H1 (cell line): Measurements from ENCODE around the gene ZNF70. TPM values are rescaled to one million over a fixed set of nuclear protein-coding genes. Genes with fewer than 3 reads are reported as not detected.

ENCODE experiments used
- CTCF ChIA-PET: fragments of 300-600 bp; sonication (Branson Sonifier 250); formaldehyde crosslinking; loops from one replicate; lab custom pipeline; 2021; ENCODE audit not compliant: partially characterized antibody; lab: Charles Lee
- POLR2A ChIA-PET: fragments of 300-600 bp; sonication (Branson Sonifier 250); formaldehyde crosslinking; loops from one replicate; lab custom pipeline; 2021; ENCODE audit warnings: inconsistent platforms; ENCODE audit not compliant: partially characterized antibody; lab: Charles Lee
- DNase-seq, 2 experiments: peaks; one replicate each; pipeline versions ENCODE4 v3.0.0 to v3.0.0-alpha.2; 2010 to 2022; ENCODE audit warnings: low spot score in 2 of 2, low read depth in 1 of 2, mixed read lengths in 1 of 2
- FAIRE-seq: peaks from 2 replicates; lab custom pipeline; 2011; peaks lifted over from hg19 to GRCh38; lab: Jason Lieb, UNC
- H2AFZ ChIP-seq: 2 replicates; pipeline ENCODE4 v1.8.1; 2012; ENCODE audit warnings: low read length, inconsistent platforms
- H2AK5ac ChIP-seq: 2 replicates; pipeline ENCODE4 v1.6.1; 2013; ENCODE audit warnings: low read depth, low read length
- H2BK120ac ChIP-seq: replicated peaks from 2 replicates; pipeline ENCODE3; 2013; ENCODE audit warnings: low read depth, low read length, inconsistent platforms
- H2BK12ac ChIP-seq: 2 replicates; pipeline ENCODE4 v1.6.1; 2013; ENCODE audit warnings: low read depth, low read length
- H2BK15ac ChIP-seq: 2 replicates; pipeline ENCODE4 v1.6.1; 2013; ENCODE audit warnings: low read length
- H2BK20ac ChIP-seq: 2 replicates; pipeline ENCODE4 v1.6.1; 2013; ENCODE audit warnings: low read length
- H2BK5ac ChIP-seq: 2 replicates; pipeline ENCODE4 v1.6.1; 2013; ENCODE audit warnings: low read depth, low read length
- H3K14ac ChIP-seq: 2 replicates; pipeline ENCODE4 v1.6.1; 2013; ENCODE audit warnings: inconsistent platforms; ENCODE audit not compliant: insufficient read length
- H3K18ac ChIP-seq: 2 replicates; pipeline ENCODE4 v1.6.1; 2013; ENCODE audit warnings: low read length; ENCODE audit errors: extremely low read depth
- H3K23ac ChIP-seq: 2 replicates; pipeline ENCODE4 v1.6.1; 2013; ENCODE audit warnings: inconsistent platforms; ENCODE audit not compliant: insufficient read length
- H3K23me2 ChIP-seq: 2 replicates; pipeline ENCODE4 v1.6.1; 2013; ENCODE audit warnings: low read depth, low read length
- H3K27ac ChIP-seq: 2 replicates; pipeline ENCODE4 v1.6.1; 2011; ENCODE audit warnings: low read depth, low read length, inconsistent platforms
- H3K27me3 ChIP-seq, 4 experiments: replicated peaks in 1 of 4; 1 replicate in 1 of 4; 2 replicates in 3 of 4; pipeline versions ENCODE4 v1.6.1 to v1.8.1; 2011 to 2013; ENCODE audit warnings: low read length in 3 of 4, mild to moderate bottlenecking in 3 of 4, inconsistent platforms in 2 of 4, mixed read lengths in 2 of 4, moderate library complexity in 1 of 4; ENCODE audit not compliant: control insufficient read depth in 3 of 4, insufficient read depth in 3 of 4; ENCODE audit errors: extremely low read depth in 1 of 4
- H3K36me3 ChIP-seq, 4 experiments: 2 replicates each; pipeline versions ENCODE4 v1.6.1 to v1.8.1; 2011 to 2013; ENCODE audit warnings: mild to moderate bottlenecking in 4 of 4, low read length in 3 of 4, moderate library complexity in 2 of 4, control low read depth in 1 of 4, inconsistent platforms in 1 of 4; ENCODE audit not compliant: insufficient read depth in 4 of 4, control insufficient read depth in 2 of 4
- H3K4ac ChIP-seq: replicated peaks from 2 replicates; pipeline ENCODE3; 2013; ENCODE audit warnings: low read length, low read depth, mixed read lengths, inconsistent platforms; ENCODE audit not compliant: insufficient read length
- H3K4me1 ChIP-seq, 4 experiments: replicated peaks in 1 of 4; 1 replicate in 1 of 4; 2 replicates in 3 of 4; pipeline versions ENCODE4 v1.6.1 to v1.8.1; 2011 to 2013; ENCODE audit warnings: low read length in 3 of 4, inconsistent platforms in 2 of 4, mixed read lengths in 1 of 4; ENCODE audit not compliant: insufficient read depth in 4 of 4, control insufficient read depth in 3 of 4
- H3K4me2 ChIP-seq, 2 experiments: 2 replicates each; pipeline versions ENCODE4 v1.6.1 to v1.8.1; 2011 to 2013; ENCODE audit warnings: low read depth in 2 of 2, low read length in 2 of 2, control low read depth in 1 of 2, inconsistent platforms in 1 of 2, mild to moderate bottlenecking in 1 of 2; ENCODE audit not compliant: insufficient read depth in 1 of 2
- H3K4me3 ChIP-seq, 4 experiments: fragments of 200-600, 300-600 bp in 1 of 4; sonication (generic), shearing (Covaris generic), sonication (Bioruptor Twin) in 1 of 4; 2 replicates each; pipeline versions ENCODE4 v1.5.1 to v1.8.1; 2011 to 2016; ENCODE audit warnings: low read length in 4 of 4, low read depth in 3 of 4, control low read depth in 2 of 4, inconsistent platforms in 2 of 4, mild to moderate bottlenecking in 2 of 4, mixed read lengths in 1 of 4, moderate library complexity in 1 of 4; ENCODE audit not compliant: insufficient read depth in 2 of 4; ENCODE audit errors: extremely low read depth in 1 of 4
- H3K56ac ChIP-seq: replicated peaks from 2 replicates; pipeline ENCODE3; 2013; ENCODE audit warnings: low read depth, mild to moderate bottlenecking, mixed read lengths, low read length, inconsistent platforms; ENCODE audit not compliant: insufficient read length
- H3K79me1 ChIP-seq: 2 replicates; pipeline ENCODE4 v1.6.1; 2013; ENCODE audit warnings: low read depth, low read length, control low read depth
- H3K79me2 ChIP-seq, 2 experiments: 2 replicates each; pipeline versions ENCODE4 v1.6.1 to v1.8.1; 2012 to 2013; ENCODE audit warnings: low read length in 2 of 2, mild to moderate bottlenecking in 2 of 2, inconsistent platforms in 1 of 2; ENCODE audit not compliant: insufficient read depth in 2 of 2, control insufficient read depth in 1 of 2
- H3K9ac ChIP-seq, 4 experiments: replicated peaks in 1 of 4; 1 replicate in 1 of 4; 2 replicates in 3 of 4; pipeline versions ENCODE4 v1.6.1 to v1.8.1; 2011 to 2013; ENCODE audit warnings: low read depth in 3 of 4, low read length in 3 of 4, control low read depth in 2 of 4, mild to moderate bottlenecking in 2 of 4, moderate library complexity in 2 of 4, inconsistent platforms in 1 of 4; ENCODE audit errors: extremely low read depth in 1 of 4
- H3K9me3 ChIP-seq, 2 experiments: 2 replicates each; pipeline versions ENCODE4 v1.6.1 to v1.8.1; 2012 to 2013; ENCODE audit warnings: mild to moderate bottlenecking in 2 of 2, moderate library complexity in 2 of 2, control low read depth in 1 of 2, inconsistent platforms in 1 of 2, low read depth in 1 of 2, low read length in 1 of 2, mixed read lengths in 1 of 2; ENCODE audit not compliant: insufficient read depth in 2 of 2
- H4K20me1 ChIP-seq, 2 experiments: replicated peaks in 1 of 2; 2 replicates each; pipeline versions ENCODE3 to v1.8.1; 2011 to 2013; ENCODE audit warnings: inconsistent platforms in 2 of 2, low read length in 2 of 2, mild to moderate bottlenecking in 1 of 2; ENCODE audit not compliant: insufficient read depth in 2 of 2, control insufficient read depth in 1 of 2
- H4K5ac ChIP-seq: 2 replicates; pipeline ENCODE4 v1.6.1; 2013; ENCODE audit warnings: low read length, low read depth, mixed read lengths, inconsistent platforms; ENCODE audit not compliant: insufficient read length
- H4K8ac ChIP-seq: 2 replicates; pipeline ENCODE4 v1.8.0; 2013; ENCODE audit warnings: mild to moderate bottlenecking, moderate library complexity, low read length, inconsistent platforms; ENCODE audit not compliant: insufficient read depth; ENCODE audit errors: extremely low read depth
- H4K91ac ChIP-seq: replicated peaks from 2 replicates; pipeline ENCODE3; 2013; ENCODE audit warnings: low read length, mixed read lengths, inconsistent platforms; ENCODE audit not compliant: insufficient read length
- ATF3 ChIP-seq: IDR thresholded peaks from 2 replicates; pipeline ENCODE4 v1.6.1; 2011; ENCODE audit warnings: low read depth, mild to moderate bottlenecking, low read length; ENCODE audit not compliant: insufficient read depth
- EP300 ChIP-seq, 2 experiments: IDR thresholded peaks; 1 replicate in 1 of 2; 2 replicates in 1 of 2; pipeline ENCODE4 v1.6.1; 2011 to 2012; ENCODE audit warnings: low read depth in 2 of 2, low read length in 2 of 2, mild to moderate bottlenecking in 2 of 2, borderline replicate concordance in 1 of 2, inconsistent platforms in 1 of 2, moderate library complexity in 1 of 2
- FOSL1 ChIP-seq: IDR thresholded peaks from 2 replicates; pipeline ENCODE4 v1.6.1; 2011; ENCODE audit warnings: mild to moderate bottlenecking, low read depth, low read length, moderate library complexity; ENCODE audit not compliant: insufficient read depth
- HDAC2 ChIP-seq, 2 experiments: fragments of 300-600 bp in 1 of 2; sonication (generic) in 1 of 2; IDR thresholded peaks; 2 replicates each; pipeline ENCODE4 v1.6.1; 2011 to 2012; ENCODE audit warnings: low read depth in 2 of 2, low read length in 2 of 2, mild to moderate bottlenecking in 2 of 2, moderate library complexity in 2 of 2, borderline replicate concordance in 1 of 2, inconsistent platforms in 1 of 2
- HDAC6 ChIP-seq: IDR thresholded peaks from one replicate; pipeline ENCODE4 v1.7.1; 2012; ENCODE audit warnings: low read depth, mild to moderate bottlenecking, inconsistent platforms, low read length, moderate library complexity
- POU5F1 ChIP-seq: IDR thresholded peaks from 2 replicates; pipeline ENCODE4 v1.6.1; 2011; ENCODE audit warnings: low read depth, mild to moderate bottlenecking, low read length, moderate library complexity
- RNF2 ChIP-seq: fragments of 200-900, 300-1000 bp; sonication (generic); IDR thresholded peaks from 2 replicates; pipeline ENCODE4 v1.7.1; 2016; ENCODE audit warnings: borderline replicate concordance, low read depth, mild to moderate bottlenecking, antibody characterized with exemption, low read length; ENCODE audit not compliant: poor library complexity, severe bottlenecking; ENCODE audit errors: missing control alignments
- SIRT6 ChIP-seq: IDR thresholded peaks from one replicate; pipeline ENCODE4 v1.7.1; 2012; ENCODE audit warnings: low read length, inconsistent platforms
- SRF ChIP-seq: IDR thresholded peaks from 2 replicates; pipeline ENCODE4 v1.6.1; 2011; ENCODE audit warnings: mild to moderate bottlenecking, low read depth, low read length, moderate library complexity
- TCF12 ChIP-seq: IDR thresholded peaks from 2 replicates; pipeline ENCODE4 v1.6.1; 2011; ENCODE audit warnings: low read depth, mild to moderate bottlenecking, low read length
- WGBS, 2 experiments: shearing (Covaris generic) in 1 of 2; methylation state at CpG; one replicate each; pipeline versions ENCODE4 v1.1.6 to v1.1.7; 2013 to 2015; ENCODE audit warnings: low lambda C conversion rate in 2 of 2, mixed read lengths in 2 of 2, inconsistent platforms in 1 of 2, low coverage in 1 of 2, missing lambda C conversion rate in 1 of 2; ENCODE audit not compliant: insufficient replicate concordance in 2 of 2, insufficient coverage in 1 of 2, insufficient read length in 1 of 2; ENCODE audit errors: extremely low coverage in 1 of 2, missing lambda C conversion rate in 1 of 2; 5-methylcytosine and 5-hydroxymethylcytosine counted together
- polyA plus RNA-seq, 7 experiments: library from polyadenylated mRNA; depleted of rRNA in 3 of 7; stranded (reverse) in 5 of 7; unstranded in 2 of 7; fragments of >200 nt in 5 of 7; fragments of 200-250 nt in 2 of 7; gene quantifications; 1 replicate in 5 of 7; 2 replicates in 1 of 7; 4 replicates in 1 of 7; pipeline versions ENCODE4 v1.2.1 to v1.2.3, GENCODE V29; 2011 to 2013; ENCODE audit warnings: missing spikeins in 2 of 7, mixed read lengths in 2 of 7
- total RNA-seq: library from RNA; stranded (reverse); fragmentation: NEBNext Ultra II Directional; extraction: Animal tissue kit (Norgen Biotek cat#: 25700); gene quantifications from 2 replicates; pipeline ENCODE4 v1.2.1, GENCODE V29; 2021

The ZNF70 gene
- total and polyA plus RNA-seq, 2 of the 8 experiments (the other 6 are each of a cell fraction or from before 2014, with no cell fraction given), result 1.1 to 2.6 TPM

GRCh38 chr22:23773483-23774113 lies 22.7 kb upstream of the ZNF70 start:
- H3K27ac ChIP-seq, result no peak overlapping the region
- 53% methylated on average over 7 of the region's 7 CpGs; no CpG with 5 or more reads in 1 of the 2 experiments for WGBS, 2 experiments
- H4K5ac ChIP-seq, result no peak overlapping the region
- H3K36me3 ChIP-seq, result no peaks in the 10 kb centered on the region
- H2BK20ac ChIP-seq, result no peak overlapping the region
- peaks cover 11% of the 10 kb centered on the region; the same call in 1 of the 2 replicates for H3K23me2 ChIP-seq
- DNase-seq (no peak), FAIRE-seq (no peak)
- H2BK12ac ChIP-seq, result peak overlapping the region; percentile 90; the same call in 1 of the 2 replicates
- peaks cover 0 to 30% (median 20%) of the 10 kb centered on the region in 4 experiments; a peak in 6 of 7 replicates for H3K27me3 ChIP-seq
- POLR2A ChIA-PET, result interaction anchor here (1.2 to 5.7 kb wide), 4 partner anchors 8 to 121 kb away, joined by 4 to 45 read pairs (median 6); partner anchors contain the start of genes MIF, SLC2A11 and SMARCB1
- H3K4me3 ChIP-seq, result peak overlapping the region; percentile 43 to 71 (median 52); a peak in 7 of 8 replicates
- H4K91ac ChIP-seq, result no peak overlapping the region
- H3K9ac ChIP-seq, result no peak overlapping the region
- no peak overlapping the region for H4K8ac ChIP-seq
- no peak overlapping the region for H3K18ac ChIP-seq
- no peaks in the 10 kb centered on the region for H3K9me3 ChIP-seq
- H2AK5ac ChIP-seq, result no peak overlapping the region; the same call in 1 of the 2 replicates
- H2AFZ ChIP-seq, result no peak overlapping the region
- peak overlapping the region; percentile 22; the same call in 1 of the 2 replicates for H2BK5ac ChIP-seq
- H3K4me1 ChIP-seq, result peaks cover 0 to 14% (median 8%) of the 10 kb centered on the region in 4 experiments; a peak in 3 of 7 replicates
- H2BK15ac ChIP-seq, result peak overlapping the region; percentile 6; the same call in 1 of the 2 replicates
- CTCF ChIA-PET, result interaction anchor here (5.8 to 9.6 kb wide), 2 partner anchors 14 to 76 kb away, joined by 42 to 73 read pairs; partner anchors contain the start of gene SMARCB1
- peaks cover under 1 to 7% of the 10 kb centered on the region in 2 experiments for H4K20me1 ChIP-seq
- no peaks in the 10 kb centered on the region for H3K79me1 ChIP-seq
- H3K14ac ChIP-seq, result no peak overlapping the region
- peak overlapping the region; percentile 67 to 99 for H3K4me2 ChIP-seq
- no peaks in the 10 kb centered on the region for H3K79me2 ChIP-seq
- no peak overlapping the region for H3K56ac ChIP-seq
- H2BK120ac ChIP-seq, result no peak overlapping the region
- no peak overlapping the region for H3K23ac ChIP-seq
- H3K4ac ChIP-seq, result no peak overlapping the region
- TF ChIP-seq POU5F1 (no peak), EP300 (IDR thresholded peaks at IDR 0.05; ENCODE audit: borderline replicate concordance in 1 of 2, low read depth in 2 of 2, low read length in 2 of 2) (no peak), TCF12 (no peak), RNF2 (no peak), ATF3 (no peak), HDAC2 (IDR thresholded peaks at IDR 0.05; ENCODE audit: borderline replicate concordance in 1 of 2, low read depth in 2 of 2, low read length in 2 of 2) (no peak), SRF (no peak), SIRT6 (no peak), HDAC6 (no peak), FOSL1 (no peak)
